GM20000 (cell line): ENCODE results near the gene GSG1.

Experiments
- DNase-seq: peaks from one replicate; pipeline ENCODE4 v3.0.0; 2012; ENCODE audit warnings: low spot score
- TF ChIP-seq, protein P1 (sequence below): IDR thresholded peaks from 2 replicates; pipeline ENCODE4 v1.5.1; 2012; ENCODE audit warnings: mild to moderate bottlenecking, control low read depth; ENCODE audit errors: extremely low read depth, missing control alignments

GSG1 gene

DNA sequence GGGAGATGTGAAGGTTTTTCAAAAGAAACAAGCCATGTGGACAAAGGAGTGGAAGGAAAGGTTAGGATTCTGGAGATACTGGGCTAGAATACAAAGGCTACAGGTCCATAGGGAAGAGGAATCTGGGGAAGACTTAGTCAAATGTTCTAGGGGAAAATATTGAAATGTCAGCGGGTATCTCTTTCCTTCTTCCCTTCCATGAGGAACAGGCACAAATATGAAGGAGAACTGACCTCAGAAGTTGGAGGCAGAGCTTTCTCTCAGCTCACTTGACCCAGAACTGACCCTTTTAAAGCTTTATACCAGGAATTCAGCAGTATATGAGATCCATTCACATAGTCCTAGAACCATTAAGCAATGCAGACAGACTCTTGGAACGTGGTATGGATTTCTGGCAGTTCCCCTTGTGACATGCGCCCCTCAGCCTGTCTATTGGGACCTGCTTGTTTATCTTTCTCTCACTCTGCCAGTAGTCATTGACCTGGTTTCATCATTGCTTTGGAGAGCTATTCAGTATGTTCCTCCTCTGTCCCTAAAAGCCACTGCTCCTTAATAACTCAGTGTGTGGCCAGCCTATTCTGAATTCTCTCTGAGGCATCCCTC, 43.0 kb upstream of the GSG1 start:
- TF ChIP-seq, protein P1, sequence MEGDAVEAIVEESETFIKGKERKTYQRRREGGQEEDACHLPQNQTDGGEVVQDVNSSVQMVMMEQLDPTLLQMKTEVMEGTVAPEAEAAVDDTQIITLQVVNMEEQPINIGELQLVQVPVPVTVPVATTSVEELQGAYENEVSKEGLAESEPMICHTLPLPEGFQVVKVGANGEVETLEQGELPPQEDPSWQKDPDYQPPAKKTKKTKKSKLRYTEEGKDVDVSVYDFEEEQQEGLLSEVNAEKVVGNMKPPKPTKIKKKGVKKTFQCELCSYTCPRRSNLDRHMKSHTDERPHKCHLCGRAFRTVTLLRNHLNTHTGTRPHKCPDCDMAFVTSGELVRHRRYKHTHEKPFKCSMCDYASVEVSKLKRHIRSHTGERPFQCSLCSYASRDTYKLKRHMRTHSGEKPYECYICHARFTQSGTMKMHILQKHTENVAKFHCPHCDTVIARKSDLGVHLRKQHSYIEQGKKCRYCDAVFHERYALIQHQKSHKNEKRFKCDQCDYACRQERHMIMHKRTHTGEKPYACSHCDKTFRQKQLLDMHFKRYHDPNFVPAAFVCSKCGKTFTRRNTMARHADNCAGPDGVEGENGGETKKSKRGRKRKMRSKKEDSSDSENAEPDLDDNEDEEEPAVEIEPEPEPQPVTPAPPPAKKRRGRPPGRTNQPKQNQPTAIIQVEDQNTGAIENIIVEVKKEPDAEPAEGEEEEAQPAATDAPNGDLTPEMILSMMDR, result no peak
- DNase-seq, result no peak

DNA sequence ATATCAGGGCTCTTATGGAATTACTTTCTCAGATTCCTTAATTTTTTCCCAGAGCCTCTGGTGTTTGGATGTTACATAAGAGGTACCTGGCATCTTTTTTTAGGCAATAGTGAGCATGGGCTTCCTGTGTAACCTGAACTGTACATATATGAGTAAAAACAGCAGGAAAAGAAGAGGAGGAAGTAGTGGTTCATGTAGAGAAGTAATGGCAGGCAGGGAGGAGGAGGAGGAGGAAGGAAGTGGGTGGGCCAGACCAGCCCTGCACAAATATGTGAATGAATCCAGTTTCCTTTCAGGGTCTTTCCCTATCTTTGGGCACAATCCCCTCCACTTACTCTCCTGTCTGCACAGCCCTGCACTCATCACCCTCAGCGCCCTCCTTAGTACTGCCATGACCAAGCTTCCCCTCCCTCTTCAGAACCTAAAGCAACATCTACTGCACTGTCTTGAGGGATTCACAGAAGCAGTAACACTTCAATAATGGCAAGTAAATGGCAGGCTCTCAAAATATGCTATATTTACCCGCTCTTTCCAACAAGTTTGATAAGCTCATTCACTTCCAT, 40.9 kb upstream of the GSG1 start:
- no peak for DNase-seq
- TF ChIP-seq, protein P1, result no peak

DNA sequence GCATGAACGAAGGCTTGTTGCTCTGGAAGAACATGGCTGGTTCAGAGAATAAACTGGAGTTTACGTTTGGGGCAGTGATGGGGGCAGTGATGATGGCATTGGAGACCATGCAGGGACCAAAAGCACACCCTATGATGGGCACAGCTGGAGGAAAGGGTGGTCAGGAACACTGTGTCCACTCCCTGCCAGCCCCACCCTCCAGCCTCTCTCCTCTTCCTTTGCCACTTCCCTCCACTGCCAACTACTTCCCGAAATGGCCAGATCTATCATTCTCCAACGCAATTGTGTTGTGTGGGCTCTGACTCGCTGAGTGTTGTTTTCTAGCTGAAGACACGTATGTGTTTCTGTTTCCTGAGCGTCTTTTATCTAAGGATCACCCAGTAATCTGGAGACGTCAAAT, 39.3 kb upstream of the GSG1 start:
- DNase-seq, result no peak
- TF ChIP-seq, protein P1, result no peak

- TF ChIP-seq, protein P1, result no peak
- no peak for DNase-seq
These were observed 38.2 kb upstream of the GSG1 start for GRCh38 chr12:13141686-13142085.

- TF ChIP-seq, protein P1, result no peak
- DNase-seq, result no peak
These were observed 32.1 kb upstream of the GSG1 start for GRCh38 chr12:13135371-13136178.

GRCh38 chr12:13133886-13134285, 30.4 kb upstream of the GSG1 start:
- TF ChIP-seq, protein P1, result no peak
- no peak for DNase-seq

GRCh38 chr12:13130981-13131380, 27.5 kb upstream of the GSG1 start:
- TF ChIP-seq, protein P1, result no peak
- DNase-seq, result no peak
